NCI-H345 treated with DMSO at 0.1 percent for 48 hours (cell line): ENCODE results near the gene DNAH14.
"Not testable (repeated sequence)": the region's sequence is repeated elsewhere in the genome, so short reads cannot be mapped to it uniquely, and the experiment has no call there.

Source experiments
- DNase-seq: peaks from one replicate; lab custom pipeline; 2025; ENCODE audit not compliant: unreplicated experiment; lab: John Stamatoyannopoulos, UW

Gene DNAH14

DNA sequence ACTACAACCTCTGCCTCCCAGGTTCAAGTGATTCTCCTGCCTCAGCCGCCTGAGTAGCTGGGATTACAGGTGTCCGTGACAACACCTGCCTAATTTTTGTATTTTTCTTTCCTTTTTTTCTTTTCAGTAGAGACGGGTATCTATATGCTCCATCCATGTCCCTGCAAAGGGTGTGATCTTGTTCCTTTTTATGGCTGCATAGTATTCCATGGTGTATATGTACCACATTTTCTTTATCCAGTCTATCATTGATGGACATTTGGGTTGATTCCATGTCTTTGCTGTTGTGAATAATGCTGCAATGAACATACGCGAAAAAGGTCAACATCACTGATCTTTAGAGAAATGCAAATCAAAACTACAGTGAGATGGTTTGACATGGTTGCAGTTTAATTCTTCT is 62.1 kb downstream of the DNAH14 start:
- not testable (repeated sequence) for DNase-seq

DNA sequence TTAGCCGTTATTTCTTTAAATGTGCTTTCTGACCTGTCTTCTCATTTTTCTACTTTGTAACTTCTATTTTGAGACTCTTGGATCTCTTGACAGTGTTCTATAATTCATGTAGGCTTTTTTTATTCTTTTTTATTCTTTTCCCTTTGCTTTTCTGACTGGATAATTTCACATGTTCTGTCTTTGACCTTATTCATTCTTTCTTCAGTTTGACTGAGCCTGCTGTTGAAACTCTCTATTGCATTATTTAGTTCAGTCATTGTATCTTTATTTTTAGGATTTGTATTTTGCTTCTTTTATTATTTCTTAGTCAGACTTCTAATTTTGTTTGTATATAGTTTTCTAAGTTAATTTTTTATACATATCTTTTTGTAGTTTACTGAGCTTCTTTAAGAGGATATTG is 66.1 kb downstream of the DNAH14 start:
- DNase-seq = no peak

DNA sequence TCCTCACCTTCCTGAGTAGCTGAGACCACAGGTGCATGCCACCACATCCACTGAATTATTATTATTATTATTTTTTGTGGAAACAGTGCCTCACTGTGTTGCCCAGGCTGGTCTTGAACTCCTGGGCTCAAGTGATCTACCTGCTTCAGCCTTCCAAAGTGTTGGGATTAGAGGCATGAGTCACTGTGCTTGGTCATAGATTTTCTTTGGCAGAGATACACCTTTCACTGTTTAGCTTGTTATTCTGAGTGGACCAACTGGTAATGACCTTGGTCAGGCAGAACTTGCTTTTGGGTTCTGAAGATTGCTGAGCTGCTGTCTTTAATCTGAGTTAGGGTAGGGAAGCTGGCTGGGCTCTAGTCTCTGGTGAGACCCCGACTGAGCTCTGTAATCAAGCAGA is 66.8 kb downstream of the DNAH14 start:
- no peak for DNase-seq

DNA sequence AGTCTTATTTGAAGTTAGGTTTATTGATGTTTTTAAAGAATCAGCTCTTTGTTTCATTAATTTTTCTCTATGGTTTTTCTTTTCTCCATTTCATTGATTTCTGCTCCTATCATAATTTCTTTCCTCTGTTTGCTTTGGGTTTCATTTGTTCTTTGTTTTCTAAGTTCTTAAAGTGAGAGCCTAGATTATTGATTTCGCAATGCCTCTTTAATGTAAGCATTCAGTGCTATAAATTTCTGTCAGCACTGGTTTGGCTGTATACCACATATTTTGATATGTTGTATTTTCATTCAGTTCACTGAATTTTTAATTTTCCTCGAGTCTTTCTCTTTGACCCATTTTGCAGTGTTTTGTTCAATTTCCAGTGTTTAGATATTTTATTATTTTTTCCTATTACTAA is 68.7 kb downstream of the DNAH14 start:
- no peak for DNase-seq

DNA sequence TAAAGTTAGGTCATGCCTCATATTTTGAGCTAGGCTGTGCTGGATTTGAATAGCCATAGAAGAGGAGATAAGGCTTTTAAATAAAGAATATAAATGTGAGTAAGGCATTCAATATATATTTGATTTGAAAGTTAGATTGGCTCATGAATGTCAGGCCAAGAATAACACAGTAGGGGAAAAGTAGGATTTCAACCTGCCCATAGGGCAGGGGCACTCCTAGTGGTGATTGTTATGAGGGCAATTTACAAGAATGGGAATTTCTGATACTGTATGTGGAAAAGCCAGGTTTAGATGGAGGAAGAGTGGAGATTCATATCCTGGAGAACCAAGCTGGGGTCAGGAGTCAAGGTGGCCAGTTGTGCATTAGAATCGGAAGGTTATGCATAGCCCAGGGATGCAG is 74.9 kb downstream of the DNAH14 start:
- no peak for DNase-seq

- DNase-seq = not testable (repeated sequence)
These were observed 76.9 kb downstream of the DNAH14 start for GRCh38 chr1:225006352-225006751.

DNA sequence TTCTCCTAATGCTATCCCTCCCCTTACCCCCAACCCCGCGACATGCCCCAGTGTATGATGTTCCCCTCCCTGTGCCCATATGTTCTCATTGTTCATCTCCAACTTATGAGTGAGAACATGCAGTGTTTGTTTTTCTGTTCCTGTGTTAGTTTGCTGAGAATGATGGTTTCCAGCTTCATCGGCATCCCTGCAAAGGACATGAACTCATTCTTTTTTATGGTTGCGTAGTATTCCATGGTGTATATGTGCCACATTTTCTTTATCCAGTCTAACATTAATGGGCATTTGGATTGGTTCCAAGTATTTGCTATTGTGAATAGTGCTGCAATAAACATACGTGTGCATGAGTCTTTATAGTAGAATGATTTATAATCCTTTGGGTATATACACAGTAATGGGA is 78.6 kb downstream of the DNAH14 start:
- DNase-seq = not testable (repeated sequence)

DNA sequence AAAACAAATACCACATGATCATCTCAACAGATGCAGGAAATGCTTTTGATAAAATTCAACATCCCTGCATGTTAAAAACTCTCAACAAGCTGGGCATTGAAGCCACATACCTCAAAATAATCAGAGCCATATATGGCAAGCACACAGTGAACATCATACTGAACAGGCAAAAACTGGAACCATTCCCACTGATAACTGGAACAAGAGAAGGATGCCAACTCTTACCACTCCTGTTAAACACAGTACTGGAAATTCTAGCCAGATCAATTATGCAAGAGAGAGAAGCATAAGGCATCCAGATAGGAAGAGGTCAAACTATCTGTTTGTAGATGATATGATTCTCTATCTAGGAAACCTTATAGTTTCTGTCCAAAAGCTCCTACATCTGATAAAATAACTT is 91.6 kb downstream of the DNAH14 start:
- no peak for DNase-seq

DNA sequence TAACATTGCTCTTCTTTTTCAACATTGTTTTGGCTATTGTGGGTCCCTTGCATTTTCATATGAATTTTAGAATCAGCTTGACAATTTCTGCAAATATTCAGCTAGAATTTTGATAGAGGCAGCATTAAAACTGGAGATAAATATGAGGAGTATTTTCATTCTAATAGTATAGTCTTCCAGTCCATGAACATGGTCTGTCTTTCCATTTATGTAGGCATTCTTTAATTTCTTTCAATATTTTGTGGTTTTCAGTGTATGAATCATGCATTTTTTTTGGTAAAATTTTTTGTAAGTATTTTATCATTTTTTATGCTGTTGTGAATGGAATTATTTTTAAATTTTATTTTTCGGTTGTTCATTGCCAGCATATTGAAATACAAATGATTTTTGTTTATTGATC is 97.2 kb downstream of the DNAH14 start:
- DNase-seq = no peak

DNA sequence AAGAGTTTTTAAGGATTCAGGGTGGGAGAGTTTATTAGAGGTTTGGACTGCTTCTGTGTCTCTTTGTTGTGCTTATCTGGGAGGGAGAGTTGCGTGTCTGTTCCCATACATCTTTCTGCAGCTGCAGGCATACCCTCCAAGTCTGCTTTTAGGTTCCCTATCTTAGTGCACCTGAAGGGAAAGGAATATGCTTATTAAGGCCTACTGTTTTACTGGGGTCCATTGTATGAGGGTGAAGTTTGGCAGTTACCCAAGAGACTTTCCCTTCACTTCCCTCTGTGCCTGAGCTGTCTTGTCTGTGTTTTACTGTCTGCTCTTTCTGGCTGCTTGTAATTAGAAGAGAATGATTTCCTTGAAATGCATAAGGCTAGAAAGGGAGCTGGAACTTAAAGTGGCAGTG is 107.0 kb downstream of the DNAH14 start:
- DNase-seq = not testable (repeated sequence)

DNA sequence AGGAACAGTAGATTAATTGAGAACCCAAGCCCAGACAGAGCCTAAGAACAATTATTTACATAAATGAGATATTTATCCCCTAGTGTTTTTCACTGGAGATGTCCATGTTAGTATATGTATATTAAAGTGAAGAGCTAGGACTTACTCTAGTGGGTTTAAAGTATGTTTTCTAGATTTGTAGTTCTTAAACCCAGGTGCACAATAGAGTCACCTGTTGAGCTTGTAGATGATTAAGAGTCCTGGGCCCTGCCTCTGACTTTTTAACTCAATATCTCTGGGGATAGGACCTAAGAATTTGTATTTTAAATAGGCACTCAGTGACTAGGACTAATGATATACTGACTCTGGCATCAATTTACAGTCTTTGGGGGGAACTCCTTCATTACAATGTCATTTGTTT is 112.8 kb downstream of the DNAH14 start:
- no peak for DNase-seq

- no peak for DNase-seq
These were observed 114.8 kb downstream of the DNAH14 start for GRCh38 chr1:225044258-225044657.

GRCh38 chr1:225049594-225049993 is 120.1 kb downstream of the DNAH14 start:
- DNase-seq = no peak

DNA sequence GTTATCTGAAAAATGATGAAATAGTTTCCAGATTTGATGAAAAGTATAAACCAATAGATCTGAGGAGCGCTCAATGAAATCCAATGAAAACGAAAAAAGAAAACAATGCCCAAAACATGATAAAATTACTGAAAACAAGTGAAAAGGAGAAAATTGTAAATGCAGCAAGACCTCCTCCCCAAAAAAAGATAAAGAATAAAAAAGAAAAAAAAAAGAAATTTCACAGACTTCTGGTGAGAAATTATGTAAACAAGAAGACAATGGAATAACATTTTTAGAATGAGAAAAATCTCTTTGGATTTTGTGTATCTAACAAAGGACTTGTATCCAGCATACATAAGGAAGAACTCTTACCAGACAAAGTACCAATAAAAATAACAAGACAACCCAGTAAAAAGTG is 134.2 kb downstream of the DNAH14 start:
- no peak for DNase-seq

- DNase-seq = no peak
These were observed 141.5 kb downstream of the DNAH14 start for GRCh38 chr1:225070972-225071371.

DNA sequence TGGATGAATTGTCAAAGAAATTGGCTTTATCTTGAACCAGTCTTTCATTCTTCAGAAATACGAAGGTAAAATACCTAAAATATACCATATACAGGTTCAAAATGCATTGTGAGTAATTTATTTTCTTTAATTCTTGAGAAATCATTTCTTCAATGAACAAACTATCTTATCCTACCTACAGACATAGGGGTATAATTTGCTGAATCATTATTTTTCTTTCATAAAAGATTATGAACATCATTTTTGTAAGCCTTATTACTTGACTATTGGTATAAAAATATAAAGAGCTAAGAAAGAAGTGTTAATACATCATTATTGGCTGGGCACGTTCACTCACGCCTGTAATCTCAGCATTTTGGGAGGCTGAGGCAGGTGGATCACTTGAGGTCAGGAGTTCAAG is 167.7 kb downstream of the DNAH14 start:
- DNase-seq = no peak

DNA sequence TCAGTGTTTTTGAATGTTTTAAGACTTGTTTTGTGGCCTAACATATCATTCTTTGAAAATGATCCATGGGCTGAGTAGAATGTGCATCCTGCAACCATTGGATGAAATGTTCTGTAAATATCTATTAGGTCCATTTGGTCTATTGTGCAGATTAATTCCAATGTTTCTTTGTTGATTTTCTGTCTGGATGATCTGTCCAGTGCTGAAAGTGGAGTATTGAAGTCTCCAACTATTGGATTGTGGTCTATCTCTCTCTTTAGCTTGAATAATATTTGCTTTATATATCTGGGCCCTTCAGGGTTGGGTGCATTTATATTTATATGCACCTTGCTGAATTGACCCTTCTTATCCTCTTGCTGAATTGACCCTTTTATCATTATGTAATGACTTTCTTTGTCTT is 181.5 kb downstream of the DNAH14 start:
- DNase-seq = no peak

GRCh38 chr1:225113265-225113664 is 183.8 kb downstream of the DNAH14 start:
- DNase-seq = no peak

GRCh38 chr1:225114354-225114990 is 185.0 kb downstream of the DNAH14 start:
- no peak for DNase-seq

GRCh38 chr1:225119307-225119706 is 189.8 kb downstream of the DNAH14 start:
- no peak for DNase-seq

DNA sequence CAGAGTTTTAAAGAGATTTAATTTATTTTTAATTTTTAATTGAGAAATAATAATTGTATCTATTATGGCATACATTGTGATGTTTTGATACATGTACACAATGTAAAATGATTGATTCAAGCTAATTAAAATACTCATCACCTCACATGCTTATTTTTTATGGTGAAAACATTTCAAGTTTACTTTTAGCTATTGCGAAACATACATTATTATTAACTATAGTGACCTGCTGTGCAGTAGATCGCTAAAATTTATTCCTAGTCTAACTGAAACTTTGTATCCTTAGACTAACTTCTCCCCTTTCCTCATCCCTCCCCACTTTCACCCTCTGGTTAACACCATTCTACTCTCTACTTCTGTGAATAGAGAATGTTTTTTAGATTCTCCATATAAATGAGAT is 191.6 kb downstream of the DNAH14 start:
- no peak for DNase-seq

DNA sequence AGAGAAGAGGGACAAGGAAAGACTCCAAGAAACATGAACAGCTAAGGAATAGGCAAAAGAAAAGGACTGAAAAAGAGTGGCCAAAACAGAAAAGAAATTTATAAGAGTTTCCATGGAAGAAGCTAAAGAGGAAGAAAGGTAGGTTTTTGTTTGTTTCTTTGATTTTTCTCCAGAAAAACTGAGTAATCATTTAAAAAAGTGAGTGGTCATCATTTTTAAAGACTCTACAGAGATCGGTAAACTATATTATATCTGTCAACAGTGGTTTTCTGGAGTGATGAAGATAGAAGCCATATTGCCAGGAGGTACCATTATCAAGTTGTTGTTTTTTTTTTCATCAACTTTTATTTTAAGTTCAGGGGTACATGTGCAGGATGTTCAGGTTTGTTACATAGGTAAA is 202.4 kb downstream of the DNAH14 start:
- no peak for DNase-seq

GRCh38 chr1:225137976-225138375 is 208.5 kb downstream of the DNAH14 start:
- DNase-seq = no peak

GRCh38 chr1:225143001-225143400 is 213.5 kb downstream of the DNAH14 start:
- DNase-seq = no peak
